Middle frontal gyrus (tissue), 1 donor: ENCODE data around the gene NRIP2.
A peak's percentile ranks its signal among the peaks of the same experiment; 100 is the strongest.
"Not testable (repeated sequence)": the region's sequence is repeated elsewhere in the genome, so short reads cannot be mapped to it uniquely, and the experiment has no call there.

Source experiments
- DNase-seq: peaks from one replicate; pipeline ENCODE4 v3.0.0-alpha.2; 2015; ENCODE audit warnings: low spot score; ENCODE audit errors: extremely low spot score

The NRIP2 gene

GRCh38 chr12:2834581-2835491 lies at the start of gene NRIP2:
Gene NRIP2 (minus strand): TSS chr12:2835035. CDS start chr12:2834983, 52 bp downstream.
- DNase-seq: peak; percentile 27

- no peak for DNase-seq
Measured at GRCh38 chr12:2879853-2880252, 45.0 kb upstream of the NRIP2 start.

GRCh38 chr12:2877953-2878732 lies 43.3 kb upstream of the NRIP2 start:
- no peak for DNase-seq

- DNase-seq: peak; percentile 90
Measured at GRCh38 chr12:2877047-2877952, 42.5 kb upstream of the NRIP2 start, which contains the start of the genes FOXM1 and RHNO1. Gene FOXM1 (minus strand): TSS chr12:2877174. CDS start chr12:2874478, 2,696 bp downstream. Gene RHNO1 (plus strand): TSS chr12:2877223. CDS start chr12:2885367, 8,144 bp downstream.

GRCh38 chr12:2876431-2877046 lies 41.7 kb upstream of the NRIP2 start:
- DNase-seq: no peak

- DNase-seq: not testable (repeated sequence)
Measured at GRCh38 chr12:2868986-2869632, 34.3 kb upstream of the NRIP2 start.

- DNase-seq: no peak
Measured at GRCh38 chr12:2864198-2864597, 29.4 kb upstream of the NRIP2 start.

GRCh38 chr12:2863402-2863801 lies 28.6 kb upstream of the NRIP2 start:
- DNase-seq: not testable (repeated sequence)

- no peak for DNase-seq
Measured at GRCh38 chr12:2862876-2863275, 28.0 kb upstream of the NRIP2 start.

- DNase-seq: no peak
Measured at GRCh38 chr12:2860170-2860569, 25.3 kb upstream of the NRIP2 start.

- DNase-seq: no peak
Measured at GRCh38 chr12:2858944-2859421, 24.1 kb upstream of the NRIP2 start.

- DNase-seq: no peak
Measured at GRCh38 chr12:2858334-2858733, 23.5 kb upstream of the NRIP2 start.

GRCh38 chr12:2857576-2857975 lies 22.7 kb upstream of the NRIP2 start:
- no peak for DNase-seq

GRCh38 chr12:2857021-2857431 lies 22.2 kb upstream of the NRIP2 start, which contains the start of gene TEX52:
Gene TEX52 (minus strand): TSS chr12:2857039. CDS start chr12:2857026, 13 bp downstream.
- DNase-seq: no peak

- no peak for DNase-seq
Measured at GRCh38 chr12:2856051-2856450, 21.2 kb upstream of the NRIP2 start.

GRCh38 chr12:2855546-2855945 lies 20.7 kb upstream of the NRIP2 start:
- DNase-seq: no peak

GRCh38 chr12:2854669-2855453 lies 20.0 kb upstream of the NRIP2 start:
- no peak for DNase-seq

- DNase-seq: peak; percentile 31
Measured at GRCh38 chr12:2853626-2854025, 18.8 kb upstream of the NRIP2 start.

GRCh38 chr12:2851931-2852330 lies 17.1 kb upstream of the NRIP2 start:
- DNase-seq: no peak
